AG04449 (cell line): ENCODE results near the gene STXBP1.

Experiments used
- CTCF ChIA-PET: fragments of 350-600 bp; formaldehyde crosslinking; extraction: SDS; loops from one replicate; lab custom pipeline; 2021; ENCODE audit warnings: antibody characterized with exemption; lab: Yijun Ruan, JAX
- POLR2A ChIA-PET: fragments of 400-600, 350-600 bp; formaldehyde crosslinking; extraction: SDS; loops from one replicate; lab custom pipeline; 2020; ENCODE audit warnings: antibody characterized with exemption, inconsistent platforms; lab: Yijun Ruan, JAX
- DNase-seq: peaks from one replicate; pipeline ENCODE4 v3.0.0-alpha.2; 2010; ENCODE audit warnings: low read depth, low spot score
- H3K4me3 ChIP-seq: 2 replicates; pipeline ENCODE4 v1.5.1; 2011; ENCODE audit warnings: low read depth, mild to moderate bottlenecking, control low read depth, low read length
- TF ChIP-seq, protein P1 (sequence below): IDR thresholded peaks from one replicate; pipeline ENCODE4 v1.5.1; 2011; ENCODE audit warnings: mild to moderate bottlenecking, moderate library complexity, low read length, control low read depth, inconsistent platforms; ENCODE audit not compliant: insufficient read depth; ENCODE audit errors: missing control alignments

Gene STXBP1

DNA sequence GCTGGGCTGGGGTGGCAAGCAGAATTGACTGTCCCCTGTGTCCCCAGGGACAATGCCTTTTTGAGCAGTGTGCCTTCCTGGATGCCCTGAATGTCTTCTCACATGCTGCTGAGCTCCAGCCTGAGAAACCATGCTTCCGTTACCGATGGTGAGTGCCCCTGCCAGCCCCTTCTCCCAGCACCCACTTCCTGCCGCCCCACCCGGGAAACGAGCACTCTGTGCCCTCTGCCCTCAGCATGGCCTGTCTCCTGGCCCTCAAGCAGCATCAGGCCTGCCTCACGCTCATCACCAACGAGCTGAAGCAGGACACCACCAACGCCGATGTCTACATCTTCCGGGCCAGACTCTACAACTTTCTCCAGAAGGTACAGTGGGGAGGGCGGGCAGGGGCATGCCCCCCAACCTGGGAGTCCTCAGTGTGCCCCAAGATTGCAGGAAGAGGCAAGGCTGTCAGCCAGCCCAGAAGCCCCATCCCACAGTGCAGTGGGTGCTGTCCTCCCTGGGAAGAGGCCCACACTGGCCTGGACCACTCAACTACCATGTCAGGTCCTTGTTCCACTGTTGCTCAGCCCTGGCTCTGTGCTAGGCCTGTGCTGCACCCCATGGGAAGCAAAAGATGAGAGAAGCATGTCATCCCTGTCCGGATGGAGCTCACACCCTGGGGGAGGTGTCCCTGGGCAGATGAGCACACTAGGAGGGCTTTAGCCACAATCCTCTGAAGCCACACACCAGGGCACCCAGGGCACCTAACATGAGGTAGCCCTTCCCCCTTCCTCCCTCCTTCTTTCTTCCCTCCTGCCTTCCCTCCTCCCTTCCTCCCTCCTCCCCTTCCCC, 108.2 kb downstream of the STXBP1 start:
- CTCF ChIA-PET: interaction anchor here (2.2 to 7.8 kb wide), 2 partner anchors 11 to 15 kb away, joined by 9 to 48 read pairs; partner anchors contain the start of gene TOR2A
- no peak overlapping the region for H3K4me3 ChIP-seq
- no peak for DNase-seq
- POLR2A ChIA-PET: no interaction called here
- TF ChIP-seq, protein P1, sequence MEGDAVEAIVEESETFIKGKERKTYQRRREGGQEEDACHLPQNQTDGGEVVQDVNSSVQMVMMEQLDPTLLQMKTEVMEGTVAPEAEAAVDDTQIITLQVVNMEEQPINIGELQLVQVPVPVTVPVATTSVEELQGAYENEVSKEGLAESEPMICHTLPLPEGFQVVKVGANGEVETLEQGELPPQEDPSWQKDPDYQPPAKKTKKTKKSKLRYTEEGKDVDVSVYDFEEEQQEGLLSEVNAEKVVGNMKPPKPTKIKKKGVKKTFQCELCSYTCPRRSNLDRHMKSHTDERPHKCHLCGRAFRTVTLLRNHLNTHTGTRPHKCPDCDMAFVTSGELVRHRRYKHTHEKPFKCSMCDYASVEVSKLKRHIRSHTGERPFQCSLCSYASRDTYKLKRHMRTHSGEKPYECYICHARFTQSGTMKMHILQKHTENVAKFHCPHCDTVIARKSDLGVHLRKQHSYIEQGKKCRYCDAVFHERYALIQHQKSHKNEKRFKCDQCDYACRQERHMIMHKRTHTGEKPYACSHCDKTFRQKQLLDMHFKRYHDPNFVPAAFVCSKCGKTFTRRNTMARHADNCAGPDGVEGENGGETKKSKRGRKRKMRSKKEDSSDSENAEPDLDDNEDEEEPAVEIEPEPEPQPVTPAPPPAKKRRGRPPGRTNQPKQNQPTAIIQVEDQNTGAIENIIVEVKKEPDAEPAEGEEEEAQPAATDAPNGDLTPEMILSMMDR: no peak

DNA sequence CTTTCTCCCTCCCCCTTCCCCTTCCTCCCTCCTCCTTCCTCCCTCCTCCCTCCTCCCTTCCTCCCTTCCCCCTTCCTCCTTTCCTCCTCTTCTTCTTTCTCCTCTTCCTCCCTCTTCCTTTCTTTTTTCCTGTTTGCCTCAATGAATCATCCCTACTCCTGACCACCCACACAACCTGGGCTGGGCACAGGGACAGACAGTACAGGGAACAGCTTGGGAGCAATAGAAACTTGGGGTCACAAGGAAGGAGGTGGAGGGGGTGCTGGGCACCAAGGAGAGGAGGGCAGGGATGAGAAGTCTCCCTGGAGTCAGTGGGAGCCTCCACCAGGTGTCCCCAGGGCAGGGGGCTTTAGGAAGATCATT, 108.8 kb downstream of the STXBP1 start:
- TF ChIP-seq, protein P1: no peak
- no peak overlapping the region for H3K4me3 ChIP-seq
- DNase-seq: no peak
- CTCF ChIA-PET: interaction anchor here (2.2 to 7.8 kb wide), 2 partner anchors 10 to 14 kb away, joined by 9 to 48 read pairs; partner anchors contain the start of gene TOR2A
- POLR2A ChIA-PET: no interaction called here

DNA sequence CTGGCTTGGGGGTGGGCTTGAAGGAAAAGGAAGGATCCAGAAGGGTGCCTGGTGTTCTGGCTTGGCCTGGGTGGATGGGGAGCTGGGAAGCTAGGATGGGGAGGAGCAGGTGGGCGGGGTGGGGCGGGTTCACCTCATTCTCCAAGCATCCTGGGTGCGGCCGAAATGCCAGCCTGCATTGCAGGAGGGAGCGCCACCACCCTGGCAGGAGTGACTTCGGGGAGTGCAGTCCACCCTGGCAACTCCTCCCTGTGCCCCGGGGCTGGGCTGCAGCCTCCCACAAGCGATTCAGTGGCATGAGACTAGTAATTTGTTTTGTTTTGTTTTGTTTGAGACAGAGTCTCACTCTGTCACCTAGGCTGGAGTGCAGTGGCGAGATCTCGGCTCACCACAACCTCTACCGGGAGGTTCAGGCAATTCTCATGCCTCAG, 109.3 kb downstream of the STXBP1 start:
- no peak for DNase-seq
- CTCF ChIA-PET: interaction anchor here (1.0 to 7.8 kb wide), 2 partner anchors 10 to 14 kb away, joined by 4 to 48 read pairs; partner anchors contain the start of gene TOR2A
- TF ChIP-seq, protein P1: no peak
- POLR2A ChIA-PET: no interaction called here
- H3K4me3 ChIP-seq: no peak overlapping the region

DNA sequence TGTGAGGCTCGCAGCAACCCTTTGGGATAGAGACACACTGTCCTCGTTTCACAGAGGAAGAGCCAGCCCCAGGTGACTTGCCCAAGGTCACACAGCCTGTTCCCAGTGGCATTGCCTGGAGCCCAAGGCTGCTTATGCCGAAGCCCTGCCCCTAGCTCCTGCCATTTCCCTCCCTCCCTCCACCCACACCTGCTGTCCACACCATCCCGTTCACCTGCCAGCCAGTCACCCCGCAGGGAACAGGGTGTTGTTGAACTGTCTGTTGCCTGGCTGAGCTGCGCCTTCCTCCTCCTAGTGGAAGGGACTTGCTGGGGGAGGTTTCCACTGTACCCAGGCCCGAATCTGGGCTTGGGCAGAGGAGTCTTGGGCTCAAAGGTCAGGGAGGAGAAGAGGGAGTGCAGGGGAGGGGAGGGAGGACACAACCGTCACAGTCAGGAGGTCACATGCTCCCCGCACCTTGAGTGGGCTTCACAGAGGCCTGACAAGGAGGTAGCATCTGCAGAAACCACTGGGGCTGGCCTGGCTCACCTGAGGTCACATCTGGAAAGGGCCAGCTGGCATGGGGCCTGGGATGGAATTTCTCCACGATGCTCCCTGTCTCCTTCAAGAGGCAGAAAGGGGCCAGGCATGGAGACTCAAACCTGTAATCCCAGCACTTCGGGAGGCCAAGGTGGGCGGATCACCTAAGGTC, 110.1 kb downstream of the STXBP1 start:
- no peak for DNase-seq
- POLR2A ChIA-PET: interaction anchor here (0.6 kb wide), 1 partner anchor 38 kb away, joined by 3 read pairs; no protein-coding TSS in a partner anchor
- TF ChIP-seq, protein P1: no peak
- no peak overlapping the region for H3K4me3 ChIP-seq
- CTCF ChIA-PET: interaction anchor here (1.0 to 7.8 kb wide), 2 partner anchors 9 to 13 kb away, joined by 4 to 48 read pairs; partner anchors contain the start of gene TOR2A

DNA sequence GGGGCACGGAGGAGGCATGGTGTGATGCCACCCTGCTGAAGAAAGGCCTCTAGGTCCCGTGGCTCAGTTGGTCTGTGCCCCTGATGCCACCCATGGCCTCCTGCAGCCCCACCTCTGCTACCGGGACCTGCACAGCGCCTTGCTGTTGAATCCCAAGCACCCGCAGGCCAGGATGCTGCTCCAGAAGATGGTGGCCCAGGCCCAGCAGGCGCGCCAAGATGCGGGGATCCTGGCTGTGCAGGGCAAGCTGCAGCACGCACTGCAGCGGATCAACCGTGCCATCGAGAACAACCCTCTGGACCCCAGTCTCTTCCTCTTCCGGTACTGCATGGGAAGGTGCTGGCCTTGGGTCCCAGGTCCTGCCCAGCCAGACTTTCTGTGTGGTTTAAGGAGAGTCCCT, 110.9 kb downstream of the STXBP1 start:
- ChIA-PET POLR2A (interaction anchor here (0.6 to 1.0 kb wide), 4 partner anchors 12 to 271 kb away, joined by 3 read pairs; partner anchors contain the start of genes LRSAM1, RPL12 and TOR2A), CTCF (interaction anchor here (1.0 to 7.8 kb wide), 3 partner anchors 12 to 198 kb away, joined by 4 to 48 read pairs (median 4); partner anchors contain the start of gene TOR2A)
- TF ChIP-seq, protein P1: no peak
- no peak overlapping the region for H3K4me3 ChIP-seq
- DNase-seq: no peak
